NCI-H82 treated with DMSO at 0.1 percent for 48 hours (cell line): ENCODE results near the gene LRRC70.

ENCODE experiments used
- DNase-seq: peaks from one replicate; lab custom pipeline; 2025; ENCODE audit not compliant: unreplicated experiment; lab: John Stamatoyannopoulos, UW

LRRC70 gene

DNA sequence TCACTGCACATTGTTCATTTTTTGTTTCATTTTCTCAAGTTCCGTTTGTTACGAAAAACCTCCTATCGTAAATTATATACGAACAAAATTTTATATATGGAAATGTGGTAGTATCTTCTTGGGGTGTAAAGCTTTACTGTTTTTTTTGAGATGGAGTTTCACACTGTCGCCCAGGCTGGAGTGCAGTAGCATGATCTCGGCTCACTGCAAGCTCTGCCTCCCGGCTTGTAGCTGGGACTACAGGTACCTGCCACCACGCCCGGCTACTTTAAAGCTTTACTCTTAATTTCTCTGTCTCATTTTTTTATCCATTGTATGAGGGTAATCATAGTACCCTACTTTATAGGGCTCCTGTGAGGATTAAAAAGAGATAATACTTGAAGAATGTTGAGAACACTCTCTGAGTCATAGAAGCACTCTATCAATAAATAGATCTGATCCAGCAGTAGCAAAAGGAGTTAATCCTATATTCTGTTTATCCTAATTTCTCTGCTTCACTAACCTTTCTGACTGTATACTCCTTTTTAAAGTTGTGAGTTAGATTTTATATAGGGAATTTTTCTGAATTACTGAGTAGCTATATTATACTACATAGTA, 5.6 kb upstream of the LRRC70 start:
- DNase-seq, result peak; percentile 10

DNA sequence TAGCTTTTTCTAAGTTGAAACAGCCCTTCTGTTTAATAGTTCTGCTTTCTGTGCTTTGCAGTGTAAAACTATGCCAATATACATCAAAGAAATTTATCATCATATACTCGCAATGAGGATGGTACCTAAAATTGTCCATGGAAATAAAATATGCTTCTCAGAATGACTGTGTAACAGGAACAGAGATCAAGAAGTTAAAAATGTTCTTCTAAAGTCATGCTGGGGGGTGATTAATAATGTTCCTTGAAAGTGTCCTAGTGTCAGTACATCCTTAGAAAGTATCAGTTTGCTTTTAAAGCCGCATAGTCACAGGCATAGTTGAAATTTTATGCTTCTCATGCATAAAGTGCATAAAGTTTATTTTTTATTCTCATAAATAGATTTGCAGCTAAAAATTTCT, 4.0 kb upstream of the LRRC70 start:
- DNase-seq, result no peak

DNA sequence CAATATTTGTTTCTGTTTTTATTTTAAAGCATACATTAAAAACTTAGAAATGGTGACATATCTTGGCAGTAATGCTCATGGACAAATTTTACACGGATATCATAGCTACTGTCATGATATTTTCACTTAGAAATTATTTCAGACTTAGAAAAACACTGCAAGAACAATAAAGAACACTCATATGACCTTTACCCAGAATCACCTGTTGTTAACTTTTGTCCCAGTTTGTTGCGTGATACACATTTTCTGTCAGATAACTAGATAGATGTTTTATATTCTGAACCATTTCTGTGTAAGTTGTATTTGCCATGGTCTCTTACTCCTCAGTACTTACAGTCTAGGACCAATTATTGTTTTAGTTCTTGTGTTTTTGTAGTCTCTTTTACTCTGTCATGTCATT, 3.6 kb upstream of the LRRC70 start:
- DNase-seq, result no peak

DNA sequence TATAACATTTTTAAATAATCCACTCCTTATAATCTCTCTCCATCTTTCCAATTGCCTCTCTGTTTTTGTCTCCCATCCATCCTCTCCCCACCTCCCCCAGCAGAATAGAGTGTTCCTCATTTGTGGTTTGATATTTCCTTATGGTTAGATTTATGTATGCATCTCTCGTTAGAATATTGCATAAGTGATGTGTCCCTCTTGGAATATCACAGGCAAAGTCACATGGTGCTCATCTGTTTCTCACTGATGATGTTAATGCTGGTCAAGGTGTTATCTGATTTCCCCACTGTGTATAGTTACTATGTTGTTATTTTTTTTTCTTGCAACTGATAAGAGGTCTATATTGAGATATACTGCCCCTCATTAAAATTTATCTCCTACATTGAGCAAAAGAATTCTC, 3.1 kb upstream of the LRRC70 start:
- DNase-seq, result no peak

DNA sequence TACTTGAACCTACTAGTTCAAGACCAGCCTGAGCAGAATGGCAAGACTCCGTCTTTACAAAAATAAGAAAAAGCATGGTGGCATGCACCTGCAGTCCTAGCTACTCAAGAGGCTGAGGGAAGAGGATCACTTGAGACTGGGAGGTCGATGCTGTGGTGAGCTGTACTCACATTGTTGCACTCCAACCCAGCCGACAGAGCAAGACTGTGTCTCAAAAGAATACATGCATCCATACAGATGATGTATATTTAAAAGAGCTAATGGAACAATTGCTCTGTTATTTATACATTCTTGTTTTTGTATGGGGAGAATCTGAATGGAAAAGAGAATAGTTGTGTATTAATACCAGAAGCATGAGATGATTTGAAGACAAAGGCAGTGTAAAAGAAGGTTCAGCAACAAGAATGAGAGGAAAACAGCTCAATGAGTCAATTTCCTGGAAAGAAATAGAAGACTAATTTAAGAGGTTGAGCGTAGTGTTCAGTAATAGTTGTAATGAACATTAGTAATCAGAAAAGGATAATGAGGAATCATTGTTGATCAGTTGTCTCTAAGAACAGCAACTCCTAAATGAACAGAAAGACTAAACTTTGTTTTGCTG, 1.9 kb upstream of the LRRC70 start:
- no peak for DNase-seq

DNA sequence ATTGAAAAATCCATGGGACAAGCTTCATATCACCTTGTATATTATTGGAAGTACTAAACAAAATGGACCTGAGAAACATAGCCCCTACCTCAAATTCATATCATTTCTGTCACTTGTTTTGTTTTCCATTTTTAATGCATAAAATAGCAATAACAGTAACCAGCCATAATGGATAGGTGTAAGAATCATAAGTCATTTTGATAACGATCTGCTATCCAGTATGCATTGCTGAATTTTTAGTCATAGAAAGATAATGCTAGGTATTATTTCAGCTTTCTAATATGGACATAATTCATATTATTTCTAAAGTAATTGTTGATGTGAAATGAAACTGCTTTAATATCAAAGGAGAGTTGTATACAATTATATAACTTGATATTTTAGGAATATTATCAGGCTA, 1.1 kb upstream of the LRRC70 start:
- DNase-seq, result no peak

DNA sequence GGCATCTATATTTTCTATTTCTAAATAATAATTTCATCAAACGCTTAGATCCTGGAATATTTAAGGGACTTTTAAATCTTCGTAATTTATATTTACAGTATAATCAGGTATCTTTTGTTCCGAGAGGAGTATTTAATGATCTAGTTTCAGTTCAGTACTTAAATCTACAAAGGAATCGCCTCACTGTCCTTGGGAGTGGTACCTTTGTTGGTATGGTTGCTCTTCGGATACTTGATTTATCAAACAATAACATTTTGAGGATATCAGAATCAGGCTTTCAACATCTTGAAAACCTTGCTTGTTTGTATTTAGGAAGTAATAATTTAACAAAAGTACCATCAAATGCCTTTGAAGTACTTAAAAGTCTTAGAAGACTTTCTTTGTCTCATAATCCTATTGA, 1.1 kb downstream of the LRRC70 start:
- DNase-seq, result no peak

DNA sequence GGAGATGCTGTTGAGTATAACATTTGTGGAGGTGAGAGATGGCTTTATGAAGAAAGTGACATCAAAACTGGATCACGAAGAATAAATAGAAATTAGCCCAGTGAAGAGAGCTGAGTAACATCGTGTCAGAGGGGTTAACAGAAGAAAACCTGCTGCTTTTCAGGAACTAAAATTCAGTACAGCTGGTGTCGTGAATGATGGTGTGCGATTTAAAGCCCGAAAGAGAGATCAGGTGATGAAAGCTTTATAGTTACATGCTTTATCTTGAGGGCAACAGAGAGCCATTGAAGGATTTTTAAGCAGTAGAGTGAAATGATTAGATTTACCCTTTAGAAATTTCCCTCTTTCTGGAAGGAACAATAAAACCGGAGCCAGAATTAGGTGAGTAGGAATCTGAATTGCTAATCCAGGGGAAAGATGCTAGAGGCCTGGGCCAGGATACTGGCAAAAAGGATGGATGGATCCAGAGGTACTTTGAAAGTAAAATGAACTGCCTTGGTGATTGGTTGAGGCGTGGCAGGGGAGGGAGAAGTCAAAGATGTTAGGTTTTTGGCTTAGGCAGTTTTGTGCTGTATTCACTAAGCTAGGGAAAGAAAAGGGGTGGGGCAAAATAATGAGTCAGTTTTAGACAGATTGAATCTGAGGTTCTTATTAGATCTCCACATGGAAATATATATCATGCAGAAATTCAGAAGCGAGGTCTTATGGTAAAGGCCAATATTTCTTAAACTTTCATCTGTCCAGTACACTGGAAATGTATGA, 3.4 kb downstream of the LRRC70 start:
- DNase-seq, result no peak

DNA sequence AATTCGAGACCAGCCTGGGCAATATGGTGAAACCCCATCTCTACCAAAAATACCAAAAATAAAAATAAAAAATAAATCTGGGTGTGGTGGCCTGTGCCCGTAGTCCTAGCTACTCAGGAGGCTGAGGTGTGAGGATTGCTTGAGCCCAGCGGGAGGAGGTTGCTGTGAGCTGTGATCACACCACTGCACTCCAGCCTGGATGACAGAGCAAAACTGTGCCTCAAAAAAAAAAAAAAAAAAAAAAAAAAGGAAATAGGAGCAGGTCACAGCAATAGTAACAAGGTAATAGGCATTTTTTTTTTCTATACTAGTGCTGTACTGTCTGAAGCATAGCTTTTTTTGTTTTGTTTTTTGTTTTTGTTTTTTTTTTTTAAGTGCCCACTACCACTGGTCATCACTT, 5.8 kb downstream of the LRRC70 start:
- no peak for DNase-seq

DNA sequence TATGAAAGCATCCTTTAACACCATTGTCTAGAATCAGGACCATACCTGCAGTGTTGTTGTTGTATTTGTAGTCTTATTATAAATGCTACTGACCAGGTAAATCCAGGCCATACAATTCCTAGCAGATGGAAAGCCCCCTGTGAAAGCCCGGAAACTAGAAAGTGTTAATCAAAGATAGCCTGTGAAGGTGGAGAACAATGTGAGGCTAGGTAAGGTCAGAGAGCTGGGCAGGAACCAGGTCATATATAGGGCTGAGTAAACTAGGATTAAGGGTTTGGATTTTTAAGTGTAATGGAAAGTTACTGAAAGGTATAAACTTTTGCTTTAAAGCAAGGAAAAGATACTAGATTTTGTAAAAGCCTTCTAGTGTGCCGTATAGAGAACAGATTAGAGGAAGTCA, 6.7 kb downstream of the LRRC70 start:
- DNase-seq, result no peak

DNA sequence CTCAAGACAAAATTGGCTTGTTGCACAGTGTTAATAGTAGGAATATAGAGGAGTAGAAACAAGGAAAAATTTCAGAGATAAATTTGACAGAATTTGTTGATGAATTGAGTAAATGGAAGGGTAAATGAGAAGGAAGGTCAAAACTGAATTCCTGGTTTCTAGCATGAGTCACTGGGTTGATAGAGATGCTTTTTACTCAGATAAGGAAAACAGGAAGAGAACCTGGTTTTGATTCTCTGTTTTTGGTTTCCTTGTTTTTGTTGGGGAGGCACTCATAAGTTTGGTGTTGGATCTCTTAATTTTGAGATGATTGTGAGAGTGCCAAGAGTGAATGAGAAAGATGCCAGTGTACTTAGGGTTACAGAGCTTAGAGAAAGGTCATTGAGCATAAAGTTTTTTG, 7.1 kb downstream of the LRRC70 start:
- DNase-seq, result no peak

DNA sequence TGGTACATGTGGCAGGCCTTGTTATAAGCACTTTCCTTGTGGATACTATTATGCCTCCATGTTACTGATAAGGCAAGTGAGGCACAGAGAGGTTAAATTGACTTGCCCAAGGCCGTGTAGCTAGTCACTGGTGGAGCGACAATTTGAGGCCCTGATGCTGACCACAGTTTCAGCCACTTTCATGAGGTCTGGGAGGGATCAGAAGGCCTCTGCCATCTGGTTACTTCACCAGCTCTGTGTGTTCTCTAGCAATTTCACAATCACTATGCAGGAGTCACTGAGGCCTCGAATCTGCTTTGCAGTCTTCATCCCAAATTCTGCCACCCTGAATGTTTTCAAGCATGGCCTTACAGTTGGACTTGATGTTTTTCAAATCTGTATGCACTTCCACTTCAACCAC, 9.1 kb downstream of the LRRC70 start:
- no peak for DNase-seq

DNA sequence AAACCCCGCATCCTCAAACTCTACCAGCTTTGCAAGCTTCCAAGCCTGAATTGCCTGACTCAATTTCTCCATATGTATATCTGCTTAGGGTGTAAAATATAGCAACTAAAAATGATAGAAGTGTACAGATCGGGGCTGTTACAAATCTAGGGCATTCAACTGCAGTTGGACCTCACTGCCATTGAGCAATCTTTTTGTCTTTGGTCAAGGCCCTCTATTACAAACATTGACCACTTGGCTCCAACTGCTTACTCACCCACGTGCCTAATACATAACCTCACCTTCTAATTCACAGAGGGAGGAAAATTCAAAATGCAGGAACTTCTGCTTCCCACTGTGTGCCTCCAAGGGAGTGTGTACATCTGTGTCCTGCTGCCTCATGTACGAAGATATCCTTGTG, 10.0 kb downstream of the LRRC70 start:
- no peak for DNase-seq

DNA sequence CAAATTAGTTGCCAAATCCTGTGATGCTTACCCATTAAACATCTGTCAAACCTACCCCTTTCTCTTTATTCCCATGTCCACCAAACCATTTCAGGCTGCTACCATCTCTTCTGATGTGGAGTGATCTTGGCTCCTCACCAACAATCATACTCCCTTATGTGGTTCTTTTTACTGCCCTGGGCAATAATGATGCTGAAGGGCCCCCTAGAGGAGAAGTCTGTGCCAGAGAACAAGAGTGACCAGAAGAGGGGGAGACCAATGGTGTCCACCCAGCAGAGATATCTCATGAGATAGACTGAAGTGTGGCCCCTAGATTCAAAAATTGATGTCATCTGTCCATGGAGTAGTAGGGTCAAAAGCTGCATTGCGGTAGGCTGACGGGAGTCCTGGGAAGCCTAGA, 10.9 kb downstream of the LRRC70 start:
- DNase-seq, result no peak

DNA sequence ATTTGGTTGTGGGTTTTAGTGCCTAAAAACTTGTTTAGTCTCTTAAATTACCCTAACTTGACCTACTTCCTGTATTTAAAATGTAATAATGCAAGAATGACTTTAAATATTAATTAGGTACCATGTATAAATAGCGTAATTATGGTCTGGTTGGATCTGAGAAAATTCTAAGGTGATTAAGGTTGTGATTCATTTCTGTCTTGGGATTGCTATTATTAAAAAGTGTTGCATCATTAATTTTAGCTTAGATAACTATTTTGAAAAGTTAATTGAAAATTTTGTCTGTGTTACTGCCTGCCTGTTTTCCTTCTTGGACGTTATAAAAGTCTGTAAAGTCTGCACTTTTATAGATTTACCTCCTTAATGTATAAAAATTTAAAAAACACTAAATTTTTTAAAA, 11.8 kb downstream of the LRRC70 start:
- DNase-seq, result no peak

DNA sequence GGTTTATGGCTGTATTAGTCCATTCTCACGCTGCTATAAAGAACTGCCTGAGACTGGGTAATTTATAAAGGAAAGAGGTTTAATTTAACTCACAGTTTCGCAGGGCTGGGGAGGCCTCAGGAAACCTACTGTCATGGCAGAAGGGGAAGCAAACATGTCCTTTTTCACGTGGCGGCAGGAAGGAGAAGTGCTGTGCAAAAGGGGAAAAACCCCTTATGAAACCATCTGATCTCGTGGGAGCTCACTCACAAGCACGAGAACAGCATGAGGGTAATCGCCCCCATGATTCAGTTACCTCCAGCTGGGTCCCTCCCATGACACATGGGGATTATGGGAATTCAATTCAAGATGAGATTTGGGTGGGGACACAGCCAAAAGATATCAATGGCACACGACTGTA, 13.9 kb downstream of the LRRC70 start:
- no peak for DNase-seq

DNA sequence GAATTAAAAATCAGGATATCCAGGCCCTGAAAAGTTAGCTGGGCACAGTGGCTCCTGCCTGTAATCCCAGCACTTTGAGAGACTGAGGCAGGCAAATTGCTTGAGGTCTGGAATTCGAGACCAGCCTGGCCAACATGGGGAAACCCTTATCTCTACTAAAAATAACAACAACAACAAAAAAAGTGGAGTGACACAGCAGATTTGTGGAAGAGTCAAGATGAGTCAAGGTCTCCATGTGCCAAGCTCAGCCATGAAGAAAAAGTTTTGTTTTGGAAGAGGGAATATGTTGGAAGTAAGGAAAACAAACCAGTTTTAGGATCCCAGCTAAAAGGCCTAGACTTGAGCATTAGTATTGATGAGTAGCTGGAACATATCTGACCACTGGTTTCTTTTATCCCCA, 14.7 kb downstream of the LRRC70 start:
- no peak for DNase-seq

DNA sequence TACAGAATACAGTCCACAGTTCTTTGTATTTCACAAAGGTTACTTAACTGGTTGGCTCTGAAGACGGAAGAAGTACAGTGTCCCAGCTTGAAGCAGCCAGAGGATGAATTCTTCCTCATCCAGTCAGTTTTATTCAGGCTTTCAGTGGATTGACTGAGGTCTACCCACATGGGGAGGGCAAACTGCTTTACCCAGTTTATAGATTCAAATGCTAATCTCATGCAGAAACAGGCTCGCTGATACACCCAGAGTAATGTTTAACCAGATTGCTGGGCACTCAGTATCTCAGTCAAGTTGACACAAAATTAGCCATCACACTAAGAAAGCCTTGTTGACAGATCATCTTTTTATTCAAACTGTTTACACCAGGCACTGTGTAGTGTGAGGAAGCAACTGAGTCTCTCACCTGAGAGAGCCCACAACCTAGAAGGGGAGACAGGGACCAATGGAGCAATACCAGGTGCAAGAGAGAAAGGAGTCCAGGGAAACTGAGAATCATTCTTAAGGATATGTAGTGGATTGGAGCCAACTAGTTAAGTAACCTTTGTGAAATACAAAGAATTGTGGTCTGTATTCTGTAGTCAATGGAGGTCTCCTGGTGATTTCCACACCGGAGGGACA, 15.9 kb downstream of the LRRC70 start:
- no peak for DNase-seq

DNA sequence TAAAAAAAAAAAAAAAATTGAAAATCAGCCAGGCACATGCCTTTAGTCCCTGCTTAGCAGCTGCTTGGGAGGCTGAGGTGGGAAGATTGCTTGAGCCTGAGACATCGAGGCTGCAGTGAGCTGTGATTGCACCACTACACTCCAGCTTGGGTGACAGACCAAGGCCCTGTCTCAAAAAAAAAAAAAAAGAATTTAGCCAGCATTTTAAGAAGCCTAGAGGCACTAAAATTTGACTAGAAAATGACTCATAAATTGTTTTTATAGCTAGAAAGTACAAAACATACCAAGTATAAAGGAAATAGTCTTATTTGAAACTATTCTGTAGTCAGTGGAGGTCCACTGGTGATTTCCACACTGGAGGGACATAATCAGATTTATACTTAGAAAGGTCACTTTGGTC, 17.5 kb downstream of the LRRC70 start:
- DNase-seq, result no peak

DNA sequence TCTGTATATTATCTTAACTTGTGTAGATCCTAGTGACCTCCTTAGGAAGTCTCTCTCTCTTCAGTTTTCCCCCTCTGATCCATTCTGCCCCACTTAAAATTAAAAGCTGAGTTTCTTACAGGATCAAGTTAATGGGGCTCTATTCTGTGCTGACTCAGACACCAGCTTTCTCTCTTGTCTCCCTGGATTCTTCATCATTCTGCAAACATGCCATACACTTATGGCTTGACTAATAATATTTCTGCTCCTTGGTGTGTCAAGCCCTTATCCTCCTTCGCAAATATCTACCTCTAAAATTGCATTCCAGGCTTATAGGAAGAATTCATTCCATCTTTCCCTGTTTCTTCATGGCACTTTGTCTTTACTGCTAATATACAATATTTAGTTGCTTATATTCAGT, 18.1 kb downstream of the LRRC70 start:
- no peak for DNase-seq

DNA sequence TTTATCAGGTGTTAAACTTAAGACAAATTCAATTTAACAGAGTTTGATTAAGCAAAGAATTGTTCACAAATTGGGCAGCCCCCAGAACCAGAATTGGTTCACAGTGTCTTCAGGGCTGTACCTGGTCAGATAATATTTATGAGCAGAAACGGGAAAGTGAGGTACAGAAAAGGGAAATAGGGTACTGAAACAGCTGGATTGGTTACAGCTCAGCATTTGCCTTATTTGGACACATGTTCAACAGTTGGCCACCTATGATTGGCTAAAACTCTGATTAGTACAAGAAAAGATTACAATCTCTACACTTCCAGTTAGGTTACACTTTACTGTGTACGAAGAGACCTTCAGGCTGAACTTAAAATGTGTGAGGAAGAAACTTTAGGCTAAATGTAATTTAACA, 18.7 kb downstream of the LRRC70 start:
- no peak for DNase-seq

DNA sequence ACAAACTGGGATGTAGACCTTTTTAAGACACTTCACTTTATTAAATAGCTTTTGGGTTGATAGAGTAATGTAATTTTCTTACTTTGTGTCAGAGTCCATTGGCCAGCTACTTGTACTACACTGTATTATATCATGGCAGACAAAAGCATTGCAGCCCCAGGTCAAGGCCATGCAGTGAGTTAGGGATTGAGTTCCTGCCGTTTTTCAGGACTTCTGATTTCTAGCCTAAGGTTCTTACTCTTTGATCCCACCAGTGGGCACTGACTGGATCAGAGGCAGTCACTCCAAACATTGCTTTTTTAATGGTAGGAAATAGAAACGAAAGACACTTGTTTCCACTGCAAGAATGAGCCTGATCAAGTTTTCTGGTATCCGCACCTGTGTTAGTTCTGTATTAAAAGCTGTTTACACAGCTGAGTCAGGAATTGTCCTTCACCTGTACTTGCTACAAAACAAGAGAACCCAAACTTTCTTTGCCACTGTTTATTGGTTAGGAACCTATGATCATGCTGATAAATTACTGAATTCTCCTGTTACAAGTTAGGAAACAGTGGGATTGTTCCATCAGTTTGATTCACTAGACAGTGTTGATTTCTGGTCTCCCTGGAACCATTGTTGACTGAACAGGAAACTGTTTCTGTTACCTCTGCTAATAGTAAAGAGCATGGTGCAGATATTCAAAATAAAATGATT, 22.1 kb downstream of the LRRC70 start:
- DNase-seq, result no peak
